ENCODE measurements around the gene SLC35F6.

GRCh38 chr2:26764906-26765305 is 822 bp downstream of the SLC35F6 start:
- TF ChIP-seq EZH2 (IDR thresholded peaks at IDR 0.05; ENCODE audit: insufficient read depth, poor library complexity, severe bottlenecking) (no peak), EZH2phosphoT487 (IDR thresholded peaks at IDR 0.05; ENCODE audit: insufficient read depth, low read depth) (no peak)
